ENCODE data around the gene BCKDHA.
A peak's percentile ranks its signal among the peaks of the same experiment; 100 is the strongest.

BCKDHA gene

GRCh38 chr19:41397086-41398049 is at the start of gene BCKDHA, which contains the start of gene EXOSC5:
BCKDHA (plus strand) TSS chr19:41397818; CDS start chr19:41397828, 10 bp downstream.
EXOSC5 (minus strand) TSS chr19:41397359; CDS start chr19:41397328, 31 bp downstream.
- peak; percentile 98 to 99 for DNase-seq (ENCODE audit: low read depth in 1 of 2, low spot score in 1 of 2)

GRCh38 chr19:41350735-41351338 is 46.8 kb upstream of the BCKDHA start:
- DNase-seq (ENCODE audit: low read depth in 1 of 2, low spot score in 1 of 2), result no peak

DNA sequence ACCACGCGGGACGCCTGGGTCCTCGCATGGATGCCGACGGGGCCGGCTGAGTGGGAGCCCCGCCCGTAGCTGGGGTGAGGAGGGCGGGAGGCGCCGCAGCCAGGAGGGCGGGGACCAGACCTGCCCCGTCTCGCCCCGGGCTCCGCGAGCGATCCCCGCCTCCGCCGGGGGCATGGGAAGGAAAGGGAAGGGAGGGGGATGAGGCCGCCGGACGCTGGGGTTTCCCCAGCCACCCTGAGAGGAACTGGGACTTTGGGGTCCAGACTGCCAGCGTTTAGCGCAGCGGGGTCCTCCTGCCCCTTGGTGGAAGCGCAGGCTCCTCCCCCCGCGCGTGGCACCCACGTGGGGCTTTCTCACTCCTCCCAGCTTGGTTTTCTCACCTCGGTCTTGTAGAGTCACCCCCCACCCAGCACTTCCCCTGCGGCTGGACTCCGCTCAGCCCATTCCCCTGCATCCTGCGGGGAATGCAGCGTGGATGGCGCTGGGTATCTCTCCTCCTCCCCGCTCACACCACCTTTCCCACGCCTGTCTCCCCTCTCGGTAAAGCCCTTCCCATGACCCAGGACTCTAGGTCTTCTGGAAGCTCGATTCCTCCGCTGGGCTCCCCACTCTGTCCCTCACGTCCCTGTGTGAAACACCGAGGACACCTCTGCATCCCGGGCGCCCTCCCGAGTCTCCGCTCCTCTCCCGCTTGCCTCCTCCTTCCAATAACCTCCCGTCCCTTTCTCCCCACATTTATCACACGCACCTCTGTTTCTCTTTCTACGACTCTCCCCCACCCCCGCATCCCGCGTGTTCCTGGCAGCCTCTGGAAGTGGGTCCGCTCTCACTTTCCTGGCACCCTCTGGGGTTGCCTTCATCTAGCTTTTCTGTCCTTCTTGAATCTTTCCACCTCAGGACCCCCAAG is 46.0 kb upstream of the BCKDHA start:
- peak; percentile 71 to 73 for DNase-seq (ENCODE audit: low read depth in 1 of 2, low spot score in 1 of 2)

DNA sequence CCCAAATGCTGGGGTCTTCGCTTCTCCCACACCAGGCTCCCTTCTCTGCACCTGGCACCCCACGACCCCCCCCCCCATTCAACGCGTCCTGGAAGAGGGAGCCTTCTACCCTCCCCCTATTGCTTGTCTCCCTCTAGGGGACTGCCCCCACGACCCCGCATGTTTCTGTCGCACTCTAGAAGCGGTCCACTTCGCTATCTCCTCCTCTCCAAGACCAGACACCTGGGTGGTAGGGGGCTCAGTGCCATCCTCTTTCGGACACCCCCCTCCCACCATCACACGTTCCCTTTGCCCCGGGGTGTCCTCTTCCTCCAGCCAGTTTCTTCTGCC is 45.4 kb upstream of the BCKDHA start:
- no peak for DNase-seq (ENCODE audit: low read depth in 1 of 2, low spot score in 1 of 2)

- DNase-seq (ENCODE audit: low read depth in 1 of 2, low spot score in 1 of 2), result peak; percentile 53 to 70
These were observed 44.8 kb upstream of the BCKDHA start for GRCh38 chr19:41352609-41353465.

DNA sequence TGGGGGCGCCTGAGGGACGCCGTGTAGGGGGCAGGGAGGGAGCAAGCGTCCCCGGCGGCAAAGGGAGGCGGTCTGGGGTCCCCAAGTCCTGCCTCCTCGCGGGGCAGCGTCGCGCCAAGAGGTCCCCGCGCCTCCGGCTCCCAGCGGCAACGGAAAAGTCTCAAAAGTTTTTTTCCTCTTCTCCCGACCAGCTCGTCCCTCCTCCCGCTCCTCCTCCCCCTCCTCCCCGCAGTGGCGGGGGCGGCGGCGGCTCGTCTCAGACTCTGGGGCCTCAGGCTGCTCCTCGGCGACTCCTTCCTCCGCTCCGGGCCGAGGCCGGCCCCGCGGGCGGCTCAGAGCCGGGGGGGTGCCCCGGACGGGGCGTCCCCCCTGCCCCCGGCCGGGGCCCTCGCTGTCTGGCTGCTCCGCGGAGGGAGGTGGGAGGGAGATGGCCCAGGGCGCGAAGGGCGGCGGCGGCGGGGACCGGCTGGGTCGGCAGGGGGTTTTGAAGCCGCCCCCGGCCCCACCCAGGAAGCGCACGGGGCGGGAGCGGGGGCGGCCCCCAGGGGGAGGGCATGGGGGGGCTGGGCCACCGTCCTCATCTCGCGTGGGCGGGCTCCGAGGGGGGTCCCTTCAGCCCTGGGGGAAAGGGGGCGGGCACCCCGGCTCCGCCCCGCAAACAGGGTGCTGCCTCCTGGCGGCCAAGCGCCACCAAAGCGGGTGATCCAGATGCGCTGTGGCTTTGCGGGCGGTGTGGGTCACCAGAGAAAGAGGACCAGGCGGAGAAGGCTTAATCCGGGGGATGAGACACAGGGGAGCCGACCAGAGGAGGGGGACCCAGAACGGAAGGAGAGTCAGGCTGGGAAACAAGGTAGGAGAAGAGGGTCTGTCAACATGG is 43.9 kb upstream of the BCKDHA start, which contains the start of gene TGFB1:
Gene TGFB1, minus strand, starts transcription at position 457 of the 877 bp plus-strand sequence. CDS start 878 bp downstream, outside the sequence.
- DNase-seq (ENCODE audit: low read depth in 1 of 2, low spot score in 1 of 2), result peak; percentile 86 to 93

GRCh38 chr19:41354343-41354953 is 43.2 kb upstream of the BCKDHA start:
- DNase-seq (ENCODE audit: low read depth in 1 of 2, low spot score in 1 of 2), result no peak

DNA sequence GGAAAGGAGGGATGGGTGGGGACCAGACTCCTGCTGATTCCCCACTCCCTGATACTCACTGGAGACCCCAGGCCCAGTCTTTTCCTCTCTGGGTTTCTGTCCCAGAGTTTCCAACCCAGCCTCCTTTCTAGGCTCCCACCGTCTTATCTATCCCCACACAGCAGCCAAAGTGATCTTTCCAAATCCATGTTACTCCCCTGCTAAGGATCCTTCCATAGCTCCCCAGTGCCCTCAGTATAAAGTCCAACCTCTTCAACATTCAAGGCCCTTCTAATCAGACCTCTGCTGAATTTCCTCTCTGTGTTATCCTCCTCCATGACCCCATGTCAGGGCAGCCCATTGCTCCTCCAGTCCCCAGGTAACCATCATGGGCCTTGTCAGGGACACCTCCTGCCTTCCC is 42.6 kb upstream of the BCKDHA start:
- no peak for DNase-seq (ENCODE audit: low read depth in 1 of 2, low spot score in 1 of 2)

GRCh38 chr19:41355802-41356201 is 41.8 kb upstream of the BCKDHA start:
- DNase-seq (ENCODE audit: low read depth in 1 of 2, low spot score in 1 of 2), result no peak

- DNase-seq (ENCODE audit: low read depth in 1 of 2, low spot score in 1 of 2), result no peak
These were observed 40.5 kb upstream of the BCKDHA start for GRCh38 chr19:41356984-41357739.

DNA sequence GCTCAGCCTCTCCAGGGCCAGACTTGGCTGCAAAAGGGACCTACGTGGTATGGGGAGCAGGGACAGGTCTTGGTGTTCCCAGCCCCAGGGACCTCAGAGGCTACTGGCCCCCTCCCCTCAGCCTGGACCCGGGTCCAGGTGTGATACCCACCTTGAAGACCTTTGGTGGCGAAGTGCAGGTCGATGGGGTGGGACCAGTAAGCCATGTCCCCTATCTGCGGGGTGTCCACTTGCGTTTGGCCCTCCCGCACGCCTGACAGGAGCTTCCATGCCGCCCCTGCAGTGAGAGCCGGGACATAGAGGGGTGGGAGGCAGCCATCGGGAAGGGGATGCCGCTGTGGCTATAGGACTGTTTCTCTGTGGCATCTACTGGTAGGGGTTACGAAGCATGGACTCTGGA is 39.9 kb upstream of the BCKDHA start:
- no peak for DNase-seq (ENCODE audit: low read depth in 1 of 2, low spot score in 1 of 2)

DNA sequence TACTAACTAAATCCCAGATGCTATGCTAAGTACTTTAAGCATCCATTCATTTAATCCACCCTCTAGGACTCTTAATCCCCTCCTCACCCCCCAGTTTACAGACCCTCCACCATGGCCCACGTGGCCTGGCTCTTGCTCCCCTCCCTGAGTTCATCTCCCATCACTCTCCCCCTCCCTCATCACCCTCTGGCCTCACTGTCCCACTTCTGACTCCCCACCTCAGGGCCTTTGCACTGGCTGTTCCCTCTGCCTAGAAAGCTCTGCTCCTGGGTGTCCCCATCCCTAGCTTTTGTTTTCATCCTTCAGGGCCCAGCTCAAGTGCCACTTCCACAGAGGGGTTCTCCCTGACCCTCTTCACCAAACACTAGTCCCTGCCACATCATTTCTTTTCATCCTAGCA is 37.9 kb upstream of the BCKDHA start:
- no peak for DNase-seq (ENCODE audit: low read depth in 1 of 2, low spot score in 1 of 2)

GRCh38 chr19:41362143-41362847 is 35.3 kb upstream of the BCKDHA start:
- no peak for DNase-seq (ENCODE audit: low read depth in 1 of 2, low spot score in 1 of 2)

DNA sequence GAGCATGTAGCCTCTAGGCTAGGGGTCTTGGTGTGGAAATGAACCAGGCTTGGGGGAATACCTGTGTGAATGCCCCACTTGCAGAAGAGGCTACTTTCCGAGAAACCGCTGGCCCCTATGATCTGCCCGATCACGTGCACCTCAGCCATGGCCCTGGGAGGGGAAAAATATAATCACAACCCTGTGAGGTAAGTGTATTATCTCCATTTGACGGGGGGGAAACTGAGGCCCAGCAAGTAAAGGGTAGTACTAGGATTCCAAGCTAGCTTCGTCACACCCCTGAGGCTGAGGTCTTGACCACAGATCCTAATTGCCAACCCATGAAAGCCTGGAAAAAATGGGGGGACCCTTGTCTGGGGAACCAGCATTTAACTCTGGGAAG is 34.3 kb upstream of the BCKDHA start:
- DNase-seq (ENCODE audit: low read depth in 1 of 2, low spot score in 1 of 2), result no peak

DNA sequence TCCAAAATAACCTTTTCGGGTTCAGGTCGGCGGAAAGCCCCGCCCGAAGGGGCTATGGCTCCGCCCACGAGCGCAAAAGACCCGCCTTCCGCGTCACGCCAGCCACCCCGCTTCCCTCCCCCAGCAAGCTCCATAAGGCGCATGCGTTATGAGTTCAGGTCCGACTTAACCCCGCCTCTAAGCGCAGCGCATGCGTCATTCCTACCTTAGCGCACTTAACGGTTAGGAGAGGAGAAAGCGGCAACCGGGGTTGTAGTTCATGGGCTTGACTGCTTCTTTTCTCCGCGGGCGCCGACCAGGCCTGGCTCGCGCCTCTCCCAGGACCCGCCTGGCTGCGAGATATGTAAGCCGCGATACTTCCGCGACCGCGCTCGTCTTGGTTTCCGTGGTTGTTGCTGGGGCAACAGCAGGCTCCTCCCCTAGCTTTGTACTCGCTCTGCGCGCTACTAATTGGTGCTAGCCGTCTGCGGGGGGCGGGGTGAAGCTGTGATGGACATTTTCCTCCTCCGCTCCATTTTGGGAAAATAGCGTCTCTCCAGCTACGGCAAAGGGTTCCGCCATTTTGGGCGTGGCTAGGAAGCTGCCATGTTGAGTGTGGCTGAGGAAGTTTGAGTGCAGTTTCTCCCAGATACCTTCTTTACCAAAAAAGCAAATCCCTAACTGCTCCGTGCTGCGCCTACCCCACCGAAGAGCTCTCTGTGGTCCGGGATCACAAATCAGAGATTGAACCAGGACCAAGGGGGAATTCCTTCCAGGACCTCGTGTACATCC is 33.7 kb upstream of the BCKDHA start, which contains the start of gene B9D2:
Gene B9D2, minus strand, starts transcription at position 397 of the 771 bp plus-strand sequence. CDS start 630 bp downstream, outside the sequence.
- DNase-seq (ENCODE audit: low read depth in 1 of 2, low spot score in 1 of 2), result peak; percentile 95 to 97

GRCh38 chr19:41364524-41365391 is 32.9 kb upstream of the BCKDHA start:
- no peak for DNase-seq (ENCODE audit: low read depth in 1 of 2, low spot score in 1 of 2)

All from activated T-helper 1 cell treated with anti-CD3 and anti-CD28 coated beads, Interleukin-2, amount 50 U/mL, for 16 hours (primary cell).